ENCODE results near the gene APRT. TPM values are rescaled to one million over a fixed set of nuclear protein-coding genes. Genes with fewer than 3 reads are reported as not detected.

APRT gene
- total and polyA plus RNA-seq, 10 of the 15 experiments (the other 5 are each of a cell fraction or from before 2014, with no cell fraction given): 30.6 to 495 (median 166) TPM

- POLR2A ChIA-PET: no interaction called here
These were observed 14.5 kb upstream of the APRT start for GRCh38 chr16:88826070-88826840.

More at GRCh38 chr16:88826070-88826840, 14.5 kb upstream of the APRT start:
- H3K4me1 ChIP-seq (ENCODE audit: control insufficient read depth, insufficient read depth, low read length): no peaks in the 10 kb centered on the region
- ATAC-seq (no peak), DNase-seq (ENCODE audit: low read depth, low spot score) (no peak), FAIRE-seq (no peak)
- H3K9me3 ChIP-seq (replicated peaks; ENCODE audit: control insufficient read depth, insufficient read depth, low read length): no peaks in the 10 kb centered on the region
- SMC1A ChIA-PET (ENCODE audit: uncharacterized antibody, unreplicated experiment): no interaction called here
- TF ChIP-seq ESRRA (IDR thresholded peaks at IDR 0.05; ENCODE audit: low read length) (no peak), ZBTB4 (CRISPR knock-in tag; IDR thresholded peaks at IDR 0.05) (no peak), RFX5 (IDR thresholded peaks at IDR 0.05; ENCODE audit: low read depth, low read length) (no peak), GATAD2B (conservative IDR thresholded peaks at IDR 0.05; ENCODE audit: low read depth) (no peak), ZNF207 (IDR thresholded peaks at IDR 0.05; ENCODE audit: borderline replicate concordance) (no peak), MTA3 (IDR thresholded peaks at IDR 0.05; ENCODE audit: borderline replicate concordance, low read length) (no peak), CBX5 (IDR thresholded peaks at IDR 0.05; ENCODE audit: low read depth) (no peak), SIN3A (IDR thresholded peaks at IDR 0.05; ENCODE audit: low read depth, low read length) (no peak), NBN (IDR thresholded peaks at IDR 0.05) (no peak), MXI1 (IDR thresholded peaks at IDR 0.05; ENCODE audit: low read depth, low read length) (no peak), WRNIP1 (IDR thresholded peaks at IDR 0.05; ENCODE audit: borderline replicate concordance, low read depth, low read length) (no peak), FOXM1 (IDR thresholded peaks at IDR 0.05; ENCODE audit: low read depth, low read length) (no peak), ATF3 (IDR thresholded peaks at IDR 0.05; ENCODE audit: borderline replicate concordance, extremely low read depth, low read depth, low read length) (no peak), FOS (IDR thresholded peaks at IDR 0.05; ENCODE audit: borderline replicate concordance, extremely low read depth, insufficient read length) (no peak), POLR2AphosphoS5 (IDR thresholded peaks at IDR 0.05; ENCODE audit: low read length) (no peak)
- intact Hi-C loops (cut with micrococcal nuclease; ENCODE audit: unreplicated experiment): no loop called here
- no peak overlapping the region for H3K4me3 ChIP-seq
- no peaks in the 10 kb centered on the region for H3K36me3 ChIP-seq (ENCODE audit: control insufficient read depth in 2 of 2, insufficient read depth in 2 of 2, low read length in 1 of 2)
- H3K27me3 ChIP-seq (replicated peaks in 1 of 2; ENCODE audit: control insufficient read depth in 2 of 2, insufficient read depth in 2 of 2, low read length in 1 of 2): no peaks in the 10 kb centered on the region
- no peak overlapping the region for H2AFZ ChIP-seq (ENCODE audit: control insufficient read depth, low read depth, low read length)
- no peak overlapping the region for H3K27ac ChIP-seq (ENCODE audit: control insufficient read depth, insufficient read depth)
- CTCF ChIA-PET: no interaction called here
- no peak overlapping the region for H3K9ac ChIP-seq (ENCODE audit: control insufficient read depth, insufficient read depth, low read length)
- WGBS (ENCODE audit: insufficient coverage, insufficient replicate concordance, low lambda C conversion rate, missing lambda C conversion rate): 70% methylated on average over 12 of the region's 26 CpGs
- no peaks in the 10 kb centered on the region for H3K79me2 ChIP-seq (ENCODE audit: control insufficient read depth, insufficient read depth, low read length)
- no TSS peak for BruUV-seq (replicated peaks)
- H4K20me1 ChIP-seq (ENCODE audit: control insufficient read depth, insufficient read depth): no peaks in the 10 kb centered on the region
- in situ Hi-C loops (cut with MboI): no loop called here
- RAD21 ChIA-PET (ENCODE audit: unreplicated experiment): interaction anchor here (0.6 kb wide), 1 partner anchor 81 kb away, joined by 3 read pairs; no protein-coding TSS in a partner anchor
- H3K4me2 ChIP-seq (ENCODE audit: control insufficient read depth, insufficient read depth): no peak overlapping the region

All from GM12878 (cell line).